AG10803 (cell line): ENCODE measurements around the gene CCDC83.

Experiments
- DNase-seq: peaks from one replicate; pipeline ENCODE4 v3.0.0; 2010; ENCODE audit warnings: low read depth
- H3K4me3 ChIP-seq: 2 replicates; pipeline ENCODE4 v1.5.1; 2011; ENCODE audit warnings: mild to moderate bottlenecking, low read length, control low read depth
- CTCF ChIP-seq: conservative IDR thresholded peaks from 2 replicates; pipeline ENCODE4 v1.5.1; 2011; ENCODE audit warnings: mild to moderate bottlenecking, low read length, control low read depth, inconsistent platforms

CCDC83 gene

GRCh38 chr11:85902353-85902752 lies 47.2 kb downstream of the CCDC83 start:
- no peak overlapping the region for H3K4me3 ChIP-seq
- TF ChIP-seq CTCF, result no peak
- no peak for DNase-seq

- no peak for TF ChIP-seq CTCF
- no peak for DNase-seq
- H3K4me3 ChIP-seq, result no peak overlapping the region
Observed at GRCh38 chr11:85903406-85903805, 48.2 kb downstream of the CCDC83 start.

- no peak for TF ChIP-seq CTCF
- no peak overlapping the region for H3K4me3 ChIP-seq
- DNase-seq, result no peak
Observed at GRCh38 chr11:85903811-85904210, 48.6 kb downstream of the CCDC83 start.

- no peak for DNase-seq
- H3K4me3 ChIP-seq, result no peak overlapping the region
- TF ChIP-seq CTCF, result no peak
Observed at GRCh38 chr11:85912414-85912813, 57.2 kb downstream of the CCDC83 start.

GRCh38 chr11:85913513-85913912 lies 58.3 kb downstream of the CCDC83 start:
- TF ChIP-seq CTCF, result no peak
- no peak for DNase-seq

GRCh38 chr11:85914425-85914824 lies 59.2 kb downstream of the CCDC83 start:
- no peak for TF ChIP-seq CTCF
- no peak for DNase-seq
- H3K4me3 ChIP-seq, result no peak overlapping the region

More at GRCh38 chr11:85913513-85913912, 58.3 kb downstream of the CCDC83 start:
- H3K4me3 ChIP-seq, result no peak overlapping the region

- TF ChIP-seq CTCF, result no peak
- DNase-seq, result peak; percentile 33
- H3K4me3 ChIP-seq, result no peak overlapping the region
Observed at GRCh38 chr11:85918910-85919794, 64.0 kb downstream of the CCDC83 start.
